ENCODE measurements around the gene TTBK2. TPM values are rescaled to one million over a fixed set of nuclear protein-coding genes. Genes with fewer than 3 reads are reported as not detected.

TTBK2 gene
- total RNA-seq, 2 donors from 2014 or later = 17.9 to 24.8 TPM

- Mint-ChIP-seq H3K4me3 (no peak overlapping the region), H3K27me3 (ENCODE audit: insufficient read depth) (no peaks in the 10 kb centered on the region), H3K27ac (no peak overlapping the region), H3K9me3 (no peaks in the 10 kb centered on the region), H3K36me3 (ENCODE audit: low read depth) (peaks cover 2% of the 10 kb centered on the region), H3K4me1 (no peaks in the 10 kb centered on the region)
- Histone ChIP-seq H3K36me3 (ENCODE audit: control insufficient read depth, insufficient read depth, low read length) (no peaks in the 10 kb centered on the region), H3K9ac (ENCODE audit: extremely low read depth, low read length, poor library complexity, severe bottlenecking) (no peak overlapping the region), H3K4me3 (ENCODE audit: low read length) (no peak overlapping the region), H3K27me3 (ENCODE audit: control insufficient read depth, insufficient read depth, low read length, poor library complexity, severe bottlenecking) (no peaks in the 10 kb centered on the region), H3K27ac (ENCODE audit: low read depth, low read length) (no peak overlapping the region), H3K9me3 (ENCODE audit: control insufficient read depth, low read length) (no peaks in the 10 kb centered on the region), H3K4me1 (ENCODE audit: control insufficient read depth, insufficient read depth, low read length) (no peaks in the 10 kb centered on the region)
- TF ChIP-seq, protein P1, sequence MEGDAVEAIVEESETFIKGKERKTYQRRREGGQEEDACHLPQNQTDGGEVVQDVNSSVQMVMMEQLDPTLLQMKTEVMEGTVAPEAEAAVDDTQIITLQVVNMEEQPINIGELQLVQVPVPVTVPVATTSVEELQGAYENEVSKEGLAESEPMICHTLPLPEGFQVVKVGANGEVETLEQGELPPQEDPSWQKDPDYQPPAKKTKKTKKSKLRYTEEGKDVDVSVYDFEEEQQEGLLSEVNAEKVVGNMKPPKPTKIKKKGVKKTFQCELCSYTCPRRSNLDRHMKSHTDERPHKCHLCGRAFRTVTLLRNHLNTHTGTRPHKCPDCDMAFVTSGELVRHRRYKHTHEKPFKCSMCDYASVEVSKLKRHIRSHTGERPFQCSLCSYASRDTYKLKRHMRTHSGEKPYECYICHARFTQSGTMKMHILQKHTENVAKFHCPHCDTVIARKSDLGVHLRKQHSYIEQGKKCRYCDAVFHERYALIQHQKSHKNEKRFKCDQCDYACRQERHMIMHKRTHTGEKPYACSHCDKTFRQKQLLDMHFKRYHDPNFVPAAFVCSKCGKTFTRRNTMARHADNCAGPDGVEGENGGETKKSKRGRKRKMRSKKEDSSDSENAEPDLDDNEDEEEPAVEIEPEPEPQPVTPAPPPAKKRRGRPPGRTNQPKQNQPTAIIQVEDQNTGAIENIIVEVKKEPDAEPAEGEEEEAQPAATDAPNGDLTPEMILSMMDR (conservative IDR thresholded peaks at IDR 0.05) = no peak
- DNase-seq = no peak
Measured at GRCh38 chr15:42937143-42937542, 16.6 kb upstream of the TTBK2 start.

DNA sequence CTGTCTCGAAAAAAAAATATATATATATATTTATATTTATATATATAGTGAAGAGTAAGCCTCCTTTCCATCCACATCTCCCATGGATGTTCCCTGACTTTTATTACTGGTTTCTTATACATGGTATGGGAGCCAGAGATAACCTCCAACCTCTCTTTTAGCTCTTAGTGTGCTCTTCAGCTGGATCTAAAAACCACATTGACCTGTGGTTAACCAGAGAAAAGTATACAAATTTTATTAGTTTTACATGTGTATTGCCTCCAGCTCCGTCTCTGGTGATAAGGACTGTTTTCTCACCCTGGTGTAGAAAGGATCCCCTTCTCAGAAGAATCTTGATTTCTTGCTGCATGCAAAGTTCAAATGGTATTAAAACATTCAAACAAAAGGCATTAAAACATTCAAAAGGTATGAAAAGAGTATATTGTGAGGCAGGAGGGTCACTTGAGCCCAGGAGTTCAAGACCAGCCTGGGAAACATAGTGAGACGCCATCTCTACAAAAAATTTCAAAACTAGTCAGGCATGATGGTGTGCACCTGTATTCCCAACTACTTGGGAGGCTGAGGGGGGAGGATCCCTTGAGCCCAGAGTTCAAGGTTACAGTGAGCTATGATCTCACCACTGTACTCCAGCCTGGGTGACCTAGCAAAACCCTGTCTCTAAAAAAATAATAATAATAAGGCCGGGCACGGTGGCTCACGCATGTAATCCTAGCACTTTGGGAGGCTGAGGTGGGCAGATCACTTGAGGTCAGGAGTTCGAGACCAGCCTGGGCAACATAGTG, 13.5 kb upstream of the TTBK2 start:
- H3K27ac ChIP-seq (ENCODE audit: low read depth, low read length) = no peak overlapping the region
- no peak overlapping the region for H3K9ac ChIP-seq (ENCODE audit: extremely low read depth, low read length, poor library complexity, severe bottlenecking)
- DNase-seq = no peak
- no peaks in the 10 kb centered on the region for H3K4me1 ChIP-seq (ENCODE audit: control insufficient read depth, insufficient read depth, low read length)
- Mint-ChIP-seq H3K27me3 (ENCODE audit: insufficient read depth) (no peaks in the 10 kb centered on the region), H3K9me3 (no peaks in the 10 kb centered on the region), H3K27ac (no peak overlapping the region), H3K4me3 (no peak overlapping the region), H3K36me3 (ENCODE audit: low read depth) (no peaks in the 10 kb centered on the region), H3K4me1 (no peaks in the 10 kb centered on the region)
- TF ChIP-seq, protein P1 (conservative IDR thresholded peaks at IDR 0.05) = no peak
- WGBS, 2 experiments (ENCODE audit: insufficient coverage in 1 of 2, insufficient read length in 1 of 2) = 78 to 80% methylated on average over 6 of the region's 7 CpGs
- H3K36me3 ChIP-seq (ENCODE audit: control insufficient read depth, insufficient read depth, low read length) = no peaks in the 10 kb centered on the region
- no peak overlapping the region for H3K4me3 ChIP-seq (ENCODE audit: low read length)
- H3K9me3 ChIP-seq (ENCODE audit: control insufficient read depth, low read length) = no peaks in the 10 kb centered on the region
- no peaks in the 10 kb centered on the region for H3K27me3 ChIP-seq (ENCODE audit: control insufficient read depth, insufficient read depth, low read length, poor library complexity, severe bottlenecking)

DNA sequence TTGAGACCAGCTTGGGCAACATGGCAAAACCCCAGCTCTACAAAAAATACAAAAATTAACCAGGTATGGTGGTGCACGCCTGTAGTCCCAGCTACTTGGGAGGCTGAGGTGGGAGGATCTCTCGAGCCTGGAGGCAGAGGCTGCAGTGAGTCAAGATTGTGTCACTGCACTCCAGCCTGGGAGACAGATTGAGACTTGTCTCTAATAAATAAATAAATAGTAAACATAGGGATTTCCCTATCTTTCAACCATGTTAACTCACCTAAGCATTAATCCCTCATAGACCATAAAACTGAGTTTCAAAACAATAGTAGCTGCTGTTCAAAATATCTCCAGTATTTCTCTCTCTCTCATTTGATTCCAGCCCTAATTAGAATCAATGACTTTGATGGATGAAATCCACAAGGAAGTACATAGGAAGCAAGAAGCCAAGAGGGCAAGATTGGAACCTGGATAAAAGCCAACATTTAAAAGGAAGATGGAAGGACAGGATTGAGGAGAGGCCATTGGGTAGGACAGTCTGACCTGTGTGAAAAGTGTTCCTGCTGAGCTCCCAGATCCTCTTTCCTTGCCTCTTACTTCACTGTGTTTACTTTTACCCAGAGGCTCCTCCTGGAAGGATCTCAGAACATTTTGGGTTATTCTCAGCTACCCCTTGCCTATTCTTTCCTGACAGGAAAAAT, 12.4 kb upstream of the TTBK2 start:
- TF ChIP-seq, protein P1 (conservative IDR thresholded peaks at IDR 0.05) = no peak
- Mint-ChIP-seq H3K9me3 (no peaks in the 10 kb centered on the region), H3K27ac (no peak overlapping the region), H3K4me1 (no peaks in the 10 kb centered on the region), H3K4me3 (no peak overlapping the region), H3K36me3 (ENCODE audit: low read depth) (no peaks in the 10 kb centered on the region), H3K27me3 (ENCODE audit: insufficient read depth) (no peaks in the 10 kb centered on the region)
- Histone ChIP-seq H3K9me3 (ENCODE audit: control insufficient read depth, low read length) (no peaks in the 10 kb centered on the region), H3K27ac (ENCODE audit: low read depth, low read length) (no peak overlapping the region), H3K4me1 (ENCODE audit: control insufficient read depth, insufficient read depth, low read length) (no peaks in the 10 kb centered on the region), H3K27me3 (ENCODE audit: control insufficient read depth, insufficient read depth, low read length, poor library complexity, severe bottlenecking) (no peaks in the 10 kb centered on the region), H3K9ac (ENCODE audit: extremely low read depth, low read length, poor library complexity, severe bottlenecking) (no peak overlapping the region), H3K36me3 (ENCODE audit: control insufficient read depth, insufficient read depth, low read length) (no peaks in the 10 kb centered on the region), H3K4me3 (ENCODE audit: low read length) (no peak overlapping the region)
- 90% methylated on average over 2 of the region's 2 CpGs; no CpG with 5 or more reads in 1 of the 2 experiments for WGBS, 2 experiments (ENCODE audit: insufficient coverage in 1 of 2, insufficient read length in 1 of 2)
- DNase-seq = no peak
